Fibroblast of lung (primary cell): ENCODE results near the gene DGKZ.

Experiments used
- CTCF ChIP-seq, 2 donors: IDR thresholded peaks in 1 of 2; conservative IDR thresholded peaks in 1 of 2; 1 replicate in 1 of 2; 2 replicates in 1 of 2; pipeline ENCODE4 v1.5.1; 2011 to 2012; ENCODE audit warnings: low read length in 2 of 2, control low read depth in 1 of 2, inconsistent platforms in 1 of 2, low read depth in 1 of 2, mild to moderate bottlenecking in 1 of 2
- EZH2 ChIP-seq: IDR thresholded peaks from 2 replicates; pipeline ENCODE4 v1.5.1; 2012; ENCODE audit warnings: low read length, control low read depth, mild to moderate bottlenecking; ENCODE audit errors: missing control alignments

DNA sequence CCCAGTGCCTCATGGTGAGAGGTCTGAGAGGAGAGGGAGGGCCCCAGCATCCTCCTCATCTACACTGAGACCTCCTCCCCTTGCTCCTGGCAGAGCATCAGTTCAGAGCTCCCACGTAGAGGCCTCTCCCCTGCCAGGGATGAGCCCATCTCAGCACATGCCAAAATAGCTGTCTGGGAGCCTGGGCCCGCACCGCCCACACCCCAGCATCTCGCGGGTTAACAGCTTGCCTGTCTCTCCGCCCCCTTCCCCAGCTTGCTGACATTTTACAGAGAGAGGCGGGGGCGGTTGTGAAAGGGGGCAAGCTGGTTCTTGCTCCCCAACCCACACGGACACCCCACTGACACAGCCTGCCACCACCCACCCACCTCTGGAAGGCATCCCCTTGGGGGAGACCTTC is 6.4 kb downstream of the DGKZ start:
- no peak for TF ChIP-seq CTCF (conservative IDR thresholded peaks at IDR 0.05 in 1 of 2, IDR thresholded peaks at IDR 0.05 in 1 of 2; ENCODE audit: low read depth in 1 of 2, low read length in 2 of 2)
- TF ChIP-seq EZH2: no peak
